HCT116 (cell line): ENCODE data around the gene RUNX1. TPM values are rescaled to one million over a fixed set of nuclear protein-coding genes. Genes with fewer than 3 reads are reported as not detected.

Source experiments
- ATAC-seq: fragments of 200-7000 bp; cut with Tn5 transposase; 2 replicates; pipeline ENCODE4 v1.9.1; 2020; ENCODE audit warnings: mild to moderate bottlenecking, moderate library complexity
- BruUV-seq: library from RNA; stranded (reverse); fragments of 400-500 nt; replicated peaks from 2 replicates; lab custom pipeline; 2021; lab: Mats Ljungman, UMichigan
- CTCF ChIA-PET: fragments of 300-600 bp; sonication (Branson Sonifier 250); formaldehyde crosslinking; loops from one replicate; lab custom pipeline; 2021; ENCODE audit warnings: antibody characterized with exemption; lab: Charles Lee
- POLR2A ChIA-PET: fragments of 300-600, 350-600 bp; sonication (Branson Sonifier 250); formaldehyde crosslinking; loops from one replicate; lab custom pipeline; 2021; ENCODE audit warnings: antibody characterized with exemption; lab: Charles Lee
- RAD21 ChIA-PET, 2 experiments: fragments of 300-600 bp; sonication (Branson Sonifier 250); formaldehyde crosslinking; loops; one replicate each; lab custom pipeline; 2023; ENCODE audit warnings: low total read pairs in 2 of 2; ENCODE audit not compliant: uncharacterized antibody in 2 of 2, unreplicated experiment in 2 of 2, low non-redundant PET in 1 of 2; lab: Charles Lee
- DNase-seq: peaks from one replicate; pipeline ENCODE4 v3.0.0-alpha.2; 2010; ENCODE audit warnings: low read depth, low spot score
- H2AFZ ChIP-seq: fragments of 200-600 bp; shearing (Covaris generic), sonication (generic); 2 replicates; pipeline ENCODE4 v1.6.1; 2017; ENCODE audit warnings: low read depth, mixed run types, mixed read lengths, antibody characterized with exemption, low read length; ENCODE audit not compliant: poor library complexity, severe bottlenecking
- H3K27ac ChIP-seq: 2 replicates; pipeline ENCODE4 v1.5.1; 2012; ENCODE audit warnings: low read depth, low read length
- H3K27me3 ChIP-seq: fragments of 200-600 bp; sonication (generic); 2 replicates; pipeline ENCODE4 v1.6.1; 2016; ENCODE audit warnings: mixed run types, low read length, mixed read lengths; ENCODE audit not compliant: insufficient read depth
- H3K36me3 ChIP-seq, 2 experiments: fragments of 200-500 bp in 1 of 2; fragments of 200-600 bp in 1 of 2; sonication (Bioruptor generic) in 1 of 2; sonication (generic) in 1 of 2; 2 replicates each; pipeline versions ENCODE4 v1.5.1 to v1.6.1; 2014 to 2016; ENCODE audit warnings: low read length in 2 of 2, inconsistent platforms in 1 of 2, mixed read lengths in 1 of 2, mixed run types in 1 of 2; ENCODE audit not compliant: insufficient read depth in 2 of 2, control insufficient read depth in 1 of 2
- H3K4me1 ChIP-seq, 2 experiments: fragments of 200-600 bp in 1 of 2; sonication (generic) in 1 of 2; 2 replicates each; pipeline versions ENCODE4 v1.5.1 to v1.6.1; 2012 to 2017; ENCODE audit warnings: low read length in 2 of 2, inconsistent platforms in 1 of 2, mild to moderate bottlenecking in 1 of 2, mixed read lengths in 1 of 2, mixed run types in 1 of 2, moderate library complexity in 1 of 2; ENCODE audit not compliant: insufficient read depth in 2 of 2, control insufficient read depth in 1 of 2
- H3K4me2 ChIP-seq: fragments of 200-600 bp; sonication (generic); 2 replicates; pipeline ENCODE4 v1.6.1; 2017; ENCODE audit warnings: mixed run types, low read length, mixed read lengths
- H3K4me3 ChIP-seq, 2 experiments: fragments of 200-600 bp in 1 of 2; sonication (generic) in 1 of 2; replicated peaks in 1 of 2; 2 replicates each; pipeline ENCODE4 v1.5.1; 2011 to 2016; ENCODE audit warnings: low read length in 2 of 2, control low read depth in 1 of 2, low read depth in 1 of 2, mild to moderate bottlenecking in 1 of 2, mixed read lengths in 1 of 2, mixed run types in 1 of 2
- H3K79me2 ChIP-seq: fragments of 200-600 bp; sonication (generic); 2 replicates; pipeline ENCODE4 v1.6.1; 2017; ENCODE audit warnings: mild to moderate bottlenecking, mixed run types, low read length, moderate library complexity, mixed read lengths; ENCODE audit not compliant: insufficient read depth
- H3K9ac ChIP-seq: fragments of 200-600 bp; sonication (generic); 2 replicates; pipeline ENCODE4 v1.6.1; 2016; ENCODE audit warnings: low read length, mixed read lengths
- H3K9me2 ChIP-seq: fragments of 200-600 bp; sonication (generic), shearing (Covaris generic); 2 replicates; pipeline ENCODE4 v1.6.1; 2017; ENCODE audit warnings: mixed run types, mild to moderate bottlenecking, moderate library complexity; ENCODE audit not compliant: insufficient read depth
- H3K9me3 ChIP-seq, 2 experiments: fragments of 200-500 bp in 1 of 2; fragments of 200-600 bp in 1 of 2; sonication (Bioruptor generic) in 1 of 2; sonication (generic) in 1 of 2; 2 replicates each; pipeline ENCODE4 v1.6.1; 2014 to 2017; ENCODE audit warnings: low read length in 2 of 2, mixed read lengths in 2 of 2, inconsistent platforms in 1 of 2, low read depth in 1 of 2, mild to moderate bottlenecking in 1 of 2, mixed run types in 1 of 2, moderate library complexity in 1 of 2; ENCODE audit not compliant: control insufficient read depth in 1 of 2, insufficient read depth in 1 of 2
- H4K20me1 ChIP-seq: fragments of 200-600 bp; sonication (generic), shearing (Covaris generic); 2 replicates; pipeline ENCODE4 v1.6.1; 2017; ENCODE audit warnings: mixed run types, mild to moderate bottlenecking, moderate library complexity; ENCODE audit not compliant: insufficient read depth
- ATF3 ChIP-seq: IDR thresholded peaks from 2 replicates; pipeline ENCODE4 v1.6.1; 2012
- CBX3 ChIP-seq: IDR thresholded peaks from 2 replicates; pipeline ENCODE4 v1.6.1; 2012; ENCODE audit warnings: low read depth
- CTCF ChIP-seq, 3 experiments: fragments of 200-600 bp in 1 of 3; sonication (generic) in 1 of 3; IDR thresholded peaks in 2 of 3; conservative IDR thresholded peaks in 1 of 3; 2 replicates each; pipeline ENCODE4 v1.5.1; 2012 to 2017; ENCODE audit warnings: low read depth in 2 of 3, low read length in 2 of 3, antibody characterized with exemption in 1 of 3, borderline replicate concordance in 1 of 3, control low read depth in 1 of 3, mild to moderate bottlenecking in 1 of 3, mixed read lengths in 1 of 3, mixed run types in 1 of 3, moderate library complexity in 1 of 3; ENCODE audit not compliant: insufficient read depth in 1 of 3
- EGR1 ChIP-seq: IDR thresholded peaks from 2 replicates; pipeline ENCODE4 v1.6.1; 2012; ENCODE audit warnings: low read depth
- EZH2 ChIP-seq: fragments of 200-600 bp; sonication (generic); IDR thresholded peaks from 2 replicates; pipeline ENCODE4 v1.6.1; 2017; ENCODE audit warnings: antibody characterized with exemption, mixed run types
- FOSL1 ChIP-seq: IDR thresholded peaks from 2 replicates; pipeline ENCODE4 v1.6.1; 2012; ENCODE audit warnings: low read depth
- POLR2AphosphoS5 ChIP-seq: IDR thresholded peaks from 2 replicates; pipeline ENCODE4 v1.6.1; 2011; ENCODE audit warnings: mild to moderate bottlenecking, low read depth, low read length, moderate library complexity
- SIN3A ChIP-seq: IDR thresholded peaks from 2 replicates; pipeline ENCODE4 v1.6.1; 2012; ENCODE audit warnings: low read depth
- TCF7L2 ChIP-seq: IDR thresholded peaks from 2 replicates; pipeline ENCODE4 v1.7.0; 2011; ENCODE audit warnings: borderline replicate concordance, inconsistent platforms; ENCODE audit not compliant: insufficient read depth, insufficient read length; ENCODE audit errors: extremely low read depth
- ZBTB33 ChIP-seq: IDR thresholded peaks from 2 replicates; pipeline ENCODE4 v1.6.1; 2011; ENCODE audit warnings: mild to moderate bottlenecking, low read length, moderate library complexity; ENCODE audit not compliant: insufficient replicate concordance; ENCODE audit errors: extremely low read depth
- intact Hi-C: fragments of 100-400 bp; cut with micrococcal nuclease; formaldehyde crosslinking; loops from 2 replicates; pipeline ENCODE4 v1.10.0; 2022
- total RNA-seq: library from RNA; stranded (reverse); gene quantifications from one replicate; pipeline ENCODE4 v1.2.1, GENCODE V29; 2021; ENCODE audit not compliant: unreplicated experiment

RUNX1 gene
- total RNA-seq, 1 experiment from 2014 or later = 33.5 TPM

GRCh38 chr21:35002879-35003722 lies 46.0 kb downstream of the RUNX1 start (continued):
- TF ChIP-seq ATF3 (no peak), TCF7L2 (no peak), POLR2AphosphoS5 (no peak), CBX3 (no peak), FOSL1 (no peak), EGR1 (no peak), ZBTB33 (no peak)

GRCh38 chr21:34999397-34999941 lies 49.6 kb downstream of the RUNX1 start:
- Histone ChIP-seq H3K9me2 (no peaks in the 10 kb centered on the region), H3K27me3 (no peaks in the 10 kb centered on the region), H3K4me1 (no peaks in the 10 kb centered on the region), H3K4me2 (no peak overlapping the region), H2AFZ (no peak overlapping the region), H3K4me3 (no peak overlapping the region), H3K9me3 (no peaks in the 10 kb centered on the region), H3K27ac (no peak overlapping the region), H4K20me1 (no peaks in the 10 kb centered on the region), H3K9ac (no peak overlapping the region), H3K36me3 (no peaks in the 10 kb centered on the region), H3K79me2 (no peaks in the 10 kb centered on the region)
- no TSS peak for BruUV-seq
- DNase-seq (no peak), ATAC-seq (no peak)
- intact Hi-C loops = no loop called here
- no peak for TF ChIP-seq POLR2AphosphoS5
- TF ChIP-seq EZH2 = no peak
- TF ChIP-seq CBX3 = no peak
- TF ChIP-seq SIN3A = no peak
- TF ChIP-seq CTCF (IDR thresholded peaks at IDR 0.05 in 2 of 3, conservative IDR thresholded peaks at IDR 0.05 in 1 of 3; ENCODE audit: borderline replicate concordance in 1 of 3, insufficient read depth in 1 of 3, low read depth in 2 of 3, low read length in 2 of 3) = no peak
- CTCF ChIA-PET = no interaction called here
- RAD21 ChIA-PET = no interaction called here
- POLR2A ChIA-PET = no interaction called here
